ENCODE data around the gene OR52I2. TPM values are rescaled to one million over a fixed set of nuclear protein-coding genes. Genes with fewer than 3 reads are reported as not detected.

Gene OR52I2
- total RNA-seq, result not detected

GRCh38 chr11:4581443-4581842, at the start of gene OR52I2:
TSS of gene OR52I2 (plus strand) at chr11:4581743.
- POLR2A ChIA-PET, result no interaction called here
- no peak for DNase-seq
- CTCF ChIA-PET, result no interaction called here
- Mint-ChIP-seq H3K9me3 (no peaks in the 10 kb centered on the region), H3K4me3 (no peak within 1 kb of the TSS), H3K36me3 (no peaks in the 10 kb centered on the region), H3K4me1 (ENCODE audit: low read depth) (no peaks in the 10 kb centered on the region), H3K27me3 (peaks cover 10% of the 10 kb centered on the region), H3K27ac (no peak within 1 kb of the TSS)
- intact Hi-C loops (cut with micrococcal nuclease), result no loop called here

DNA sequence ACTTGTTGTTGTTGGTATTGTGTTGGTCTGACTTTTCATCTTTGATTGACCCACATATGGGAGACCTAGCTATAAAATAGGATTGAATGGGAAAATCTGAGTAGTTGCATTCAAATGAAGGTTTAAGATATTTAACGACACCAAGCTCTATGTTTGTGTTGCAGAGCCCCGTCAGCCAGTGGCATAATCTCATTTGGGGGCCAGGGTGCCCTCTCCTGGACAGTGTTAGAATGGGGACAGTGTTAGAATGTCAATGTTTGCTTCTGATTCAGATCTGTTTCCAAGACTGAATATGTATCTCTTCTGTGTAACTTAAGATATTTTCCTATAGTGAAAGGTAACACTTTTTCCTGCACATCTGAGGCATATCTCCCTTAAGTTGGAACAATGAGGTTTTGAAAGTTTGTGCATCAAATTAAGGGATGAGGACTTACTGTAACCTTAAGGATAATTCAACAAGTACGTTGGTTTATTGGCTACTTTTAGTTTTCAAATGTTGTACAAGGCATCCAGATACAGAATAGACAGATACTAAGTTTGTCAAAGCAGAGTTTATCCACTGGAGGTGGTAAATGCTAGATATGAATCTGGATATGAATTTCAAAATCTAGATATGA, 41.8 kb upstream of the OR52I2 start:
- no peaks in the 10 kb centered on the region for H3K27me3 Mint-ChIP-seq
- no peaks in the 10 kb centered on the region for H3K9me3 Mint-ChIP-seq
- no peak overlapping the region for H3K27ac Mint-ChIP-seq
- no peak overlapping the region for H3K4me3 Mint-ChIP-seq
- DNase-seq, result peak; percentile 70
- H3K4me1 Mint-ChIP-seq (ENCODE audit: low read depth), result no peaks in the 10 kb centered on the region
- ChIA-PET POLR2A (no interaction called here), CTCF (interaction anchor here (0.7 to 6.4 kb wide), 9 partner anchors 8 to 355 kb away, joined by 3 to 177 read pairs (median 4); no protein-coding TSS in a partner anchor)
- no peaks in the 10 kb centered on the region for H3K36me3 Mint-ChIP-seq
- intact Hi-C loops (cut with micrococcal nuclease), result loop anchor here (1.0 kb wide), 2 partner anchors 46 to 352 kb away; no protein-coding TSS in a partner anchor

GRCh38 chr11:4541071-4541470, 40.5 kb upstream of the OR52I2 start:
- ChIA-PET CTCF (interaction anchor here (1.5 to 6.4 kb wide), 3 partner anchors 12 to 356 kb away, joined by 4 to 177 read pairs (median 10); no protein-coding TSS in a partner anchor), POLR2A (no interaction called here)
- no peak for DNase-seq
- no peaks in the 10 kb centered on the region for H3K9me3 Mint-ChIP-seq
- H3K27ac Mint-ChIP-seq, result no peak overlapping the region
- intact Hi-C loops (cut with micrococcal nuclease), result no loop called here
- H3K4me3 Mint-ChIP-seq, result no peak overlapping the region
- H3K4me1 Mint-ChIP-seq (ENCODE audit: low read depth), result no peaks in the 10 kb centered on the region
- no peaks in the 10 kb centered on the region for H3K27me3 Mint-ChIP-seq
- H3K36me3 Mint-ChIP-seq, result no peaks in the 10 kb centered on the region

- DNase-seq, result no peak
- H3K36me3 Mint-ChIP-seq, result no peaks in the 10 kb centered on the region
- no peak overlapping the region for H3K4me3 Mint-ChIP-seq
- intact Hi-C loops (cut with micrococcal nuclease), result no loop called here
- no peaks in the 10 kb centered on the region for H3K27me3 Mint-ChIP-seq
- CTCF ChIA-PET, result interaction anchor here (1.3 to 6.4 kb wide), 2 partner anchors 10 to 359 kb away, joined by 4 to 177 read pairs; no protein-coding TSS in a partner anchor
- no peaks in the 10 kb centered on the region for H3K4me1 Mint-ChIP-seq (ENCODE audit: low read depth)
- no peak overlapping the region for H3K27ac Mint-ChIP-seq
- no peaks in the 10 kb centered on the region for H3K9me3 Mint-ChIP-seq
- POLR2A ChIA-PET, result no interaction called here
Measured at GRCh38 chr11:4543561-4543960, 38.0 kb upstream of the OR52I2 start.

- no peak for DNase-seq
- CTCF ChIA-PET, result interaction anchor here (1.2 kb wide), 1 partner anchor 358 kb away, joined by 8 read pairs; no protein-coding TSS in a partner anchor
- Mint-ChIP-seq H3K9me3 (no peaks in the 10 kb centered on the region), H3K27ac (no peak within 1 kb of the TSS), H3K4me3 (no peak within 1 kb of the TSS), H3K27me3 (no peaks in the 10 kb centered on the region), H3K4me1 (ENCODE audit: low read depth) (no peaks in the 10 kb centered on the region), H3K36me3 (no peaks in the 10 kb centered on the region)
- intact Hi-C loops (cut with micrococcal nuclease), result no loop called here
- POLR2A ChIA-PET, result no interaction called here
Measured at GRCh38 chr11:4544891-4545290, 36.7 kb upstream of the OR52I2 start, which contains the start of gene OR52M1. TSS of gene OR52M1 (plus strand) at chr11:4545191. CDS start at chr11:4545191, 0 bp downstream.

DNA sequence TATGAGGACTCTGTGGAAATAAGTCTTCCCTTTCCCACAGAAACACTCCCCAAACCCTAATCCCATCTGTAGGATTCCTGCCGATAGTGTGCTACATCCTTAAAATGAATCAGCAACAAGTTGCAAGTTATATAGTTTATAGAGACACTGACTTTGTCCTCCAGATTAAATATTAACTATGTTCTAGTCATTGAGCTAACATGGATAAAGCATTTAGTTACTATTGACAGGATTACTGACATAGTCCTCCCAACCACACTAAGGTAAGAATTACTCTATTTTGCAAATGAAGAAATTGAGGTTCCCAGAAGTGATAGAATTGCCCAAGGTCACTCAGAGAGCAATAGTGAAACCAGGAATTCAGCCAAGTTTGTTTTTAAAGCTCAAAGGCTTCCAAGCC, 34.7 kb upstream of the OR52I2 start:
- H3K36me3 Mint-ChIP-seq, result no peaks in the 10 kb centered on the region
- H3K4me1 Mint-ChIP-seq (ENCODE audit: low read depth), result no peaks in the 10 kb centered on the region
- DNase-seq, result no peak
- H3K9me3 Mint-ChIP-seq, result no peaks in the 10 kb centered on the region
- no peak overlapping the region for H3K27ac Mint-ChIP-seq
- no peak overlapping the region for H3K4me3 Mint-ChIP-seq
- intact Hi-C loops (cut with micrococcal nuclease), result no loop called here
- POLR2A ChIA-PET, result no interaction called here
- CTCF ChIA-PET, result interaction anchor here (3.0 kb wide), 1 partner anchor 360 kb away, joined by 19 read pairs; no protein-coding TSS in a partner anchor
- peaks cover 3% of the 10 kb centered on the region for H3K27me3 Mint-ChIP-seq

- CTCF ChIA-PET, result interaction anchor here (0.7 to 3.0 kb wide), 2 partner anchors 8 to 360 kb away, joined by 3 to 19 read pairs; no protein-coding TSS in a partner anchor
- H3K4me1 Mint-ChIP-seq (ENCODE audit: low read depth), result no peaks in the 10 kb centered on the region
- intact Hi-C loops (cut with micrococcal nuclease), result no loop called here
- H3K27me3 Mint-ChIP-seq, result peaks cover 3% of the 10 kb centered on the region
- no peak overlapping the region for H3K4me3 Mint-ChIP-seq
- H3K27ac Mint-ChIP-seq, result no peak overlapping the region
- POLR2A ChIA-PET, result no interaction called here
- no peak for DNase-seq
- H3K9me3 Mint-ChIP-seq, result no peaks in the 10 kb centered on the region
- no peaks in the 10 kb centered on the region for H3K36me3 Mint-ChIP-seq
Measured at GRCh38 chr11:4547416-4547815, 34.1 kb upstream of the OR52I2 start.

DNA sequence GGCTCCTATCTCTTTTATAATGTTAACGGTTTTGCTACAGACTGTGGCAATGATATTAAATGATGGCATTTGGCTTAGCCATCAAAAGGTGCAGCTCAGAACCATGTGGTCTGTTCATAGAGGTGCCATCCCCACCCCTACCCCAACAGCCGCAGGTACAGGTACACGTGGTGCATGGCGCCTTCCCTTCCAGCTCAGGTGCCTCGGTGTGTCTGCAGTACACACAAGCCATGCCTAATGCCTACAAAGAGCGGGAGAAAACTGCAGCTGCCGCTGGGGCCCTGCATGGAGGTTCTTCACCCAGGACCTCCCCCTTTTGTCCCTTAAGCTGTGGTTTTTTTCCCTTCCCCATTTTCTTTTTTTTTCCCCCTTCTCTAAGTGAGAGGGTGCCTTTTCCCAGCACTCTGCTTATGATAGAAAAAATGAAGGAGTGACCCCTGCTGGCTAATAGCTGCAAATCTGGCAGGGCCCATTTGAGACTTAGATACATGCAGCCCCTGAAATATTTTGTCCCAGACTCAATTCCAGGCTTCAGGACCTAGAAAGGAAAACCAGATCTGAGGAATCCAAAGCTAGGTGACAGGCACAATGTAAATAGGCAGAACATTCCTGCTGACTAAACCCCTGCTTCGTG, 30.1 kb upstream of the OR52I2 start:
- intact Hi-C loops (cut with micrococcal nuclease), result no loop called here
- no peaks in the 10 kb centered on the region for H3K36me3 Mint-ChIP-seq
- no peak for DNase-seq
- H3K4me3 Mint-ChIP-seq, result no peak overlapping the region
- POLR2A ChIA-PET, result no interaction called here
- H3K27ac Mint-ChIP-seq, result no peak overlapping the region
- H3K4me1 Mint-ChIP-seq (ENCODE audit: low read depth), result no peaks in the 10 kb centered on the region
- CTCF ChIA-PET, result interaction anchor here (1.4 to 4.5 kb wide), 4 partner anchors 11 to 367 kb away, joined by 4 to 35 read pairs (median 7); no protein-coding TSS in a partner anchor
- H3K9me3 Mint-ChIP-seq, result no peaks in the 10 kb centered on the region
- peaks cover 7% of the 10 kb centered on the region for H3K27me3 Mint-ChIP-seq

GRCh38 chr11:4559527-4560440, 21.8 kb upstream of the OR52I2 start:
- Mint-ChIP-seq H3K27ac (no peak overlapping the region), H3K36me3 (no peaks in the 10 kb centered on the region), H3K27me3 (peaks cover 13% of the 10 kb centered on the region), H3K4me1 (ENCODE audit: low read depth) (no peaks in the 10 kb centered on the region), H3K9me3 (peaks cover 10% of the 10 kb centered on the region), H3K4me3 (no peak overlapping the region)
- ChIA-PET CTCF (no interaction called here), POLR2A (no interaction called here)
- intact Hi-C loops (cut with micrococcal nuclease), result no loop called here
- DNase-seq, result no peak

DNA sequence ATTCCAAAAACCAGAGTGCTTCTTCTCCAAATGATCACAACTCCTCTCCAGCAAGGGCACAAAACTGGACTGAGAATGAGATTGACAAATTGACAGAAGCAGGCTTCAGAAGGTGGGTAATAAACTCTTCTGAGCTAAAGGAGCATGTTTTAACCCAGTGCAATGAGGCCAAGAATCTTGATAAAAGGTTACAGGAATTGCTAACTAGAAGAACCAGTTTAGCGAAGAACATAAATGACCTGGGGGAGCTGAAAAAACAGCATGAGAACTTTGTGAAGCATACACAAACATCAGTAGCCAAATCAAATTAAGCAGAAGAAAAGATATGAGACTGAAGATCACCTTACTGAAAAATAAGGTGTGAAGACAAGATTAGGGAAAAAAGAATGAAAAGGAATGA, 21.1 kb upstream of the OR52I2 start:
- intact Hi-C loops (cut with micrococcal nuclease), result no loop called here
- ChIA-PET CTCF (no interaction called here), POLR2A (no interaction called here)
- H3K27me3 Mint-ChIP-seq, result peaks cover 13% of the 10 kb centered on the region
- peaks cover 13% of the 10 kb centered on the region for H3K9me3 Mint-ChIP-seq
- H3K4me1 Mint-ChIP-seq (ENCODE audit: low read depth), result no peaks in the 10 kb centered on the region
- H3K4me3 Mint-ChIP-seq, result no peak overlapping the region
- no peaks in the 10 kb centered on the region for H3K36me3 Mint-ChIP-seq
- no peak overlapping the region for H3K27ac Mint-ChIP-seq
- no peak for DNase-seq

GRCh38 chr11:4565371-4565770, 16.2 kb upstream of the OR52I2 start:
- no peaks in the 10 kb centered on the region for H3K4me1 Mint-ChIP-seq (ENCODE audit: low read depth)
- CTCF ChIA-PET, result interaction anchor here (2.0 kb wide), 1 partner anchor 378 kb away, joined by 5 read pairs; no protein-coding TSS in a partner anchor
- DNase-seq, result no peak
- H3K9me3 Mint-ChIP-seq, result peaks cover 13% of the 10 kb centered on the region
- intact Hi-C loops (cut with micrococcal nuclease), result no loop called here
- no peak overlapping the region for H3K4me3 Mint-ChIP-seq
- no peaks in the 10 kb centered on the region for H3K36me3 Mint-ChIP-seq
- POLR2A ChIA-PET, result no interaction called here
- H3K27me3 Mint-ChIP-seq, result peaks cover 5% of the 10 kb centered on the region
- H3K27ac Mint-ChIP-seq, result no peak overlapping the region

DNA sequence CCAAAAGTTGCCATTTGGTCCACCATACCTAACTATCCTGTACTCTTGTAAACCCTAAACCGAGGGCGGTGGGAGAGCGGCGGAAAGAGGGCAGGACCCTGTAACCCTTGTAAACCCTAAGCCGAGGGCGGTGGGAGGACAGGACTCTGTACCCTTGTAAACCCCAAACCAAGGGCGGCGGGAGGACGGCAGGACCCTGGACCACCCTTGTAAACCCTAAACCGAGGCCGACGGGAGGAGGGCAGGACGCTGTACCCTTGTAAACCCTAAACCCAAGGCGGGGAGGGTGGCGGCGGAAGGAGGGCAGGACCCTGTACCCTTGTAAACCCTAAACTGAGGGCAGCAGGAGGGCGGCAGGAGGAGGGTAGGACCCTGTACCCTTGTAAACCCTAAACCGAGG, 12.5 kb upstream of the OR52I2 start:
- DNase-seq, result no peak
- H3K4me3 Mint-ChIP-seq, result no peak overlapping the region
- H3K4me1 Mint-ChIP-seq (ENCODE audit: low read depth), result no peaks in the 10 kb centered on the region
- CTCF ChIA-PET, result no interaction called here
- POLR2A ChIA-PET, result no interaction called here
- intact Hi-C loops (cut with micrococcal nuclease), result no loop called here
- peaks cover 10% of the 10 kb centered on the region for H3K9me3 Mint-ChIP-seq
- H3K27ac Mint-ChIP-seq, result no peak overlapping the region
- H3K36me3 Mint-ChIP-seq, result no peaks in the 10 kb centered on the region
- H3K27me3 Mint-ChIP-seq, result peaks cover 2% of the 10 kb centered on the region
